Measurements from ENCODE around the gene YTHDC2. TPM values are rescaled to one million over a fixed set of nuclear protein-coding genes. Genes with fewer than 3 reads are reported as not detected.

The YTHDC2 gene
- total and polyA plus RNA-seq, 8 donors: 3.8 to 78.0 (median 22.9) TPM

GRCh38 chr5:113502073-113502472 lies 11.4 kb upstream of the YTHDC2 start:
- Histone ChIP-seq H3K4me3 (no peak overlapping the region), H3K27ac (no peak overlapping the region), H3K27me3 (peaks cover 0 to 5% (median 0%) of the 10 kb centered on the region in 3 donors), H3K36me3 (no peaks in the 10 kb centered on the region), H3K4me1 (no peaks in the 10 kb centered on the region), H3K9me3 (peaks cover 0 to 9% (median 0%) of the 10 kb centered on the region in 4 donors)
- DNase-seq: no peak
- intact Hi-C loops (cut with DNase I; ENCODE audit: low total_unique reads): no loop called here
- TF ChIP-seq POLR2AphosphoS5 (IDR thresholded peaks at IDR 0.05) (no peak), POLR2A (IDR thresholded peaks at IDR 0.05) (no peak), CTCF (IDR thresholded peaks at IDR 0.05) (no peak), EP300 (IDR thresholded peaks at IDR 0.05) (no peak)
- WGBS, 5 donors: 92 to 100% (median 97%) methylated on average over 2 to 3 of the region's 3 CpGs

- DNase-seq: no peak
- no peak overlapping the region for H3K4me3 ChIP-seq
- WGBS, 5 donors: 92 to 100% (median 98%) methylated on average over 1 of the region's 1 CpG
- no peaks in the 10 kb centered on the region for H3K4me1 ChIP-seq
- H3K27ac ChIP-seq: no peak overlapping the region
- TF ChIP-seq POLR2AphosphoS5 (IDR thresholded peaks at IDR 0.05) (no peak), CTCF (IDR thresholded peaks at IDR 0.05) (no peak), EP300 (IDR thresholded peaks at IDR 0.05) (no peak), POLR2A (IDR thresholded peaks at IDR 0.05) (no peak)
- H3K9me3 ChIP-seq: peaks cover 0 to 9% (median 0%) of the 10 kb centered on the region in 4 donors
- H3K36me3 ChIP-seq: no peaks in the 10 kb centered on the region
- intact Hi-C loops (cut with DNase I; ENCODE audit: low total_unique reads): no loop called here
- peaks cover 0 to 11% (median 0%) of the 10 kb centered on the region in 3 donors for H3K27me3 ChIP-seq
Observed at GRCh38 chr5:113503146-113503545, 10.3 kb upstream of the YTHDC2 start.

GRCh38 chr5:113505181-113505580 lies 8.3 kb upstream of the YTHDC2 start:
- intact Hi-C loops (cut with DNase I; ENCODE audit: low total_unique reads): loop anchor here (5.0 kb wide), 1 partner anchor 123 kb away; no protein-coding TSS in a partner anchor
- peaks cover 0 to 9% (median 0%) of the 10 kb centered on the region in 4 donors for H3K9me3 ChIP-seq
- DNase-seq: no peak
- 71 to 88% (median 81%) methylated on average over 5 of the region's 5 CpGs for WGBS, 5 donors
- no peaks in the 10 kb centered on the region for H3K36me3 ChIP-seq
- H3K27me3 ChIP-seq: peaks cover 0 to 22% (median 0%) of the 10 kb centered on the region in 3 donors
- H3K27ac ChIP-seq: no peak overlapping the region
- no peaks in the 10 kb centered on the region for H3K4me1 ChIP-seq
- no peak overlapping the region for H3K4me3 ChIP-seq
- no peak for TF ChIP-seq EP300 (IDR thresholded peaks at IDR 0.05)
- no peak for TF ChIP-seq POLR2AphosphoS5 (IDR thresholded peaks at IDR 0.05)
- no peak for TF ChIP-seq CTCF (IDR thresholded peaks at IDR 0.05)
- no peak for TF ChIP-seq POLR2A (IDR thresholded peaks at IDR 0.05)

- no peak for TF ChIP-seq POLR2A (IDR thresholded peaks at IDR 0.05)
- TF ChIP-seq CTCF (IDR thresholded peaks at IDR 0.05): no peak
- TF ChIP-seq POLR2AphosphoS5 (IDR thresholded peaks at IDR 0.05): no peak
- no peak for DNase-seq
- Histone ChIP-seq H3K27ac (no peak overlapping the region), H3K36me3 (no peaks in the 10 kb centered on the region), H3K4me1 (peaks cover 0 to 5% (median 0%) of the 10 kb centered on the region in 4 donors), H3K9me3 (no peaks in the 10 kb centered on the region), H3K27me3 (peaks cover 0 to 23% (median 0%) of the 10 kb centered on the region in 3 donors), H3K4me3 (no peak overlapping the region)
- intact Hi-C loops (cut with DNase I; ENCODE audit: low total_unique reads): loop anchor here (5.0 kb wide), 1 partner anchor 125 kb away; no protein-coding TSS in a partner anchor
Observed at GRCh38 chr5:113507601-113508000, 5.9 kb upstream of the YTHDC2 start.

Measured in stomach (tissue), 9 donors.